ENCODE data around the gene DOLK. TPM values are rescaled to one million over a fixed set of nuclear protein-coding genes. Genes with fewer than 3 reads are reported as not detected.

DOLK gene
- total RNA-seq, 2 donors from 2014 or later, result 18.0 to 19.8 TPM

GRCh38 chr9:128903079-128903461 lies 44.3 kb downstream of the DOLK start:
- Histone ChIP-seq H3K9ac (ENCODE audit: extremely low read depth, low read length, poor library complexity, severe bottlenecking) (no peak overlapping the region), H3K4me3 (ENCODE audit: low read length) (no peak overlapping the region), H3K9me3 (ENCODE audit: control insufficient read depth, low read length) (no peaks in the 10 kb centered on the region), H3K4me1 (ENCODE audit: control insufficient read depth, insufficient read depth, low read length) (no peaks in the 10 kb centered on the region), H3K27ac (ENCODE audit: low read depth, low read length) (no peak overlapping the region), H3K27me3 (ENCODE audit: control insufficient read depth, insufficient read depth, low read length, poor library complexity, severe bottlenecking) (no peaks in the 10 kb centered on the region), H3K36me3 (ENCODE audit: control insufficient read depth, insufficient read depth, low read length) (peaks cover 36% of the 10 kb centered on the region)
- H3K27ac Mint-ChIP-seq, result no peak overlapping the region
- no peaks in the 10 kb centered on the region for H3K27me3 Mint-ChIP-seq (ENCODE audit: insufficient read depth)
- H3K4me1 Mint-ChIP-seq, result no peaks in the 10 kb centered on the region
- no peak overlapping the region for H3K4me3 Mint-ChIP-seq
- no peaks in the 10 kb centered on the region for H3K9me3 Mint-ChIP-seq
- no peak for TF ChIP-seq CTCF (conservative IDR thresholded peaks at IDR 0.05)
- no peak for DNase-seq
- 90% methylated on average over 2 of the region's 2 CpGs; no CpG with 5 or more reads in 1 of the 2 experiments for WGBS, 2 experiments (ENCODE audit: insufficient coverage in 1 of 2, insufficient read length in 1 of 2)
- H3K36me3 Mint-ChIP-seq (ENCODE audit: low read depth), result peaks cover 26% of the 10 kb centered on the region

- Mint-ChIP-seq H3K36me3 (ENCODE audit: low read depth) (peaks cover 22% of the 10 kb centered on the region), H3K27me3 (ENCODE audit: insufficient read depth) (no peaks in the 10 kb centered on the region), H3K4me3 (no peak overlapping the region), H3K27ac (peak overlapping the region; percentile 39), H3K4me1 (no peaks in the 10 kb centered on the region), H3K9me3 (no peaks in the 10 kb centered on the region)
- no peaks in the 10 kb centered on the region for H3K9me3 ChIP-seq (ENCODE audit: control insufficient read depth, low read length)
- H3K4me3 ChIP-seq (ENCODE audit: low read length), result no peak overlapping the region
- no peaks in the 10 kb centered on the region for H3K27me3 ChIP-seq (ENCODE audit: control insufficient read depth, insufficient read depth, low read length, poor library complexity, severe bottlenecking)
- peaks cover 36% of the 10 kb centered on the region for H3K36me3 ChIP-seq (ENCODE audit: control insufficient read depth, insufficient read depth, low read length)
- no peak for DNase-seq
- H3K4me1 ChIP-seq (ENCODE audit: control insufficient read depth, insufficient read depth, low read length), result no peaks in the 10 kb centered on the region
- no peak overlapping the region for H3K9ac ChIP-seq (ENCODE audit: extremely low read depth, low read length, poor library complexity, severe bottlenecking)
- TF ChIP-seq CTCF (conservative IDR thresholded peaks at IDR 0.05), result no peak
- H3K27ac ChIP-seq (ENCODE audit: low read depth, low read length), result no peak overlapping the region
- whole genome bisulfite sequencing, 2 experiments (ENCODE audit: insufficient coverage in 1 of 2, insufficient read length in 1 of 2), result 96 to 97% methylated on average over 6 to 23 of the region's 23 CpGs
Measured at GRCh38 chr9:128902351-128903078, 44.9 kb downstream of the DOLK start.

GRCh38 chr9:128901822-128902221 lies 45.6 kb downstream of the DOLK start:
- Mint-ChIP-seq H3K9me3 (no peaks in the 10 kb centered on the region), H3K4me3 (no peak overlapping the region), H3K27ac (no peak overlapping the region), H3K4me1 (no peaks in the 10 kb centered on the region), H3K36me3 (ENCODE audit: low read depth) (peaks cover 20% of the 10 kb centered on the region), H3K27me3 (ENCODE audit: insufficient read depth) (no peaks in the 10 kb centered on the region)
- peaks cover 40% of the 10 kb centered on the region for H3K36me3 ChIP-seq (ENCODE audit: control insufficient read depth, insufficient read depth, low read length)
- no peak overlapping the region for H3K27ac ChIP-seq (ENCODE audit: low read depth, low read length)
- WGBS, 2 experiments (ENCODE audit: insufficient coverage in 1 of 2, insufficient read length in 1 of 2), result 89 to 94% methylated on average over 2 to 5 of the region's 5 CpGs
- no peak for DNase-seq
- H3K4me1 ChIP-seq (ENCODE audit: control insufficient read depth, insufficient read depth, low read length), result no peaks in the 10 kb centered on the region
- no peak overlapping the region for H3K9ac ChIP-seq (ENCODE audit: extremely low read depth, low read length, poor library complexity, severe bottlenecking)
- no peak for TF ChIP-seq CTCF (conservative IDR thresholded peaks at IDR 0.05)
- H3K4me3 ChIP-seq (ENCODE audit: low read length), result no peak overlapping the region
- H3K27me3 ChIP-seq (ENCODE audit: control insufficient read depth, insufficient read depth, low read length, poor library complexity, severe bottlenecking), result no peaks in the 10 kb centered on the region
- H3K9me3 ChIP-seq (ENCODE audit: control insufficient read depth, low read length), result no peaks in the 10 kb centered on the region

Measured in endodermal cell (in vitro differentiated cells).